Liver (tissue), 9 donors: ENCODE data around the gene CD163L1. TPM values are rescaled to one million over a fixed set of nuclear protein-coding genes. Genes with fewer than 3 reads are reported as not detected.

Experiments used
- DNase-seq: peaks from one replicate; pipeline ENCODE4 v3.0.0-alpha.2; 2017; ENCODE audit warnings: low spot score
- H3K27ac ChIP-seq, 2 donors: one replicate each; pipeline ENCODE4 v1.7.0; 2013; ENCODE audit warnings: inconsistent platforms in 2 of 2, low read length in 2 of 2, control low read depth in 1 of 2, low read depth in 1 of 2, mild to moderate bottlenecking in 1 of 2
- H3K27me3 ChIP-seq, 4 donors: one replicate each; pipeline versions ENCODE4 v1.6.1 to v1.7.0; 2013; ENCODE audit warnings: low read length in 3 of 4, inconsistent platforms in 1 of 4, mild to moderate bottlenecking in 1 of 4, moderate library complexity in 1 of 4; ENCODE audit not compliant: control insufficient read depth in 4 of 4, insufficient read depth in 4 of 4
- H3K36me3 ChIP-seq, 4 donors: one replicate each; pipeline versions ENCODE4 v1.6.1 to v1.7.0; 2013; ENCODE audit warnings: low read length in 3 of 4, mild to moderate bottlenecking in 3 of 4, low read depth in 1 of 4, moderate library complexity in 1 of 4; ENCODE audit not compliant: control insufficient read depth in 4 of 4, insufficient read depth in 3 of 4
- H3K4me1 ChIP-seq, 4 donors: one replicate each; pipeline versions ENCODE4 v1.6.1 to v1.7.0; 2013; ENCODE audit warnings: low read length in 3 of 4, mild to moderate bottlenecking in 3 of 4, moderate library complexity in 1 of 4; ENCODE audit not compliant: control insufficient read depth in 4 of 4, insufficient read depth in 4 of 4
- H3K4me3 ChIP-seq, 3 donors: one replicate each; pipeline versions ENCODE4 v1.6.1 to v1.7.0; 2013; ENCODE audit warnings: low read length in 3 of 3, control low read depth in 1 of 3, low read depth in 1 of 3, mild to moderate bottlenecking in 1 of 3
- H3K9ac ChIP-seq, 2 donors: one replicate each; pipeline ENCODE4 v1.7.0; 2013; ENCODE audit warnings: low read length in 2 of 2, mild to moderate bottlenecking in 2 of 2, moderate library complexity in 2 of 2, control low read depth in 1 of 2, low read depth in 1 of 2
- H3K9me3 ChIP-seq, 4 donors: one replicate each; pipeline versions ENCODE4 v1.6.1 to v1.7.0; 2013; ENCODE audit warnings: low read length in 3 of 4; ENCODE audit not compliant: control insufficient read depth in 4 of 4
- EGR1 ChIP-seq, 2 donors: IDR thresholded peaks; 2 replicates each; pipeline ENCODE4 v1.6.1; 2016 to 2018; ENCODE audit warnings: antibody characterized with exemption in 2 of 2, low read depth in 2 of 2
- FOXA1 ChIP-seq: IDR thresholded peaks from 2 replicates; pipeline ENCODE4 v1.6.1; 2016; ENCODE audit warnings: antibody characterized with exemption
- HNF4G ChIP-seq: IDR thresholded peaks from 2 replicates; pipeline ENCODE4 v1.6.1; 2016; ENCODE audit warnings: antibody characterized with exemption
- JUND ChIP-seq, 2 donors: IDR thresholded peaks; 2 replicates each; pipeline ENCODE4 v1.6.1; 2016; ENCODE audit warnings: antibody characterized with exemption in 2 of 2
- NR2F2 ChIP-seq: IDR thresholded peaks from 2 replicates; pipeline ENCODE4 v1.6.1; 2016; ENCODE audit warnings: antibody characterized with exemption
- RXRA ChIP-seq, 2 donors: IDR thresholded peaks; 2 replicates each; pipeline ENCODE4 v1.6.1; 2017 to 2018; ENCODE audit warnings: antibody characterized with exemption in 2 of 2, mild to moderate bottlenecking in 1 of 2
- SP1 ChIP-seq: IDR thresholded peaks from 2 replicates; pipeline ENCODE4 v1.6.1; 2018; ENCODE audit warnings: antibody characterized with exemption, mild to moderate bottlenecking
- YY1 ChIP-seq: IDR thresholded peaks from 2 replicates; pipeline ENCODE4 v1.6.1; 2016; ENCODE audit warnings: antibody characterized with exemption, mild to moderate bottlenecking
- WGBS: extraction: QIAGEN DNeasy Blood & Tissue Kit; methylation state at CpG from one replicate; pipeline ENCODE4 v1.1.7; 2013; 5-methylcytosine and 5-hydroxymethylcytosine counted together
- polyA plus RNA-seq, 2 donors: library from polyadenylated mRNA; stranded (reverse) in 1 of 2; unstranded in 1 of 2; fragments of 200-250 nt in 1 of 2; fragments of >200 nt in 1 of 2; fragmentation: Nextera tagmentation in 1 of 2; extraction: Ambion mirVana in 1 of 2; gene quantifications; one replicate each; pipeline versions ENCODE4 v1.2.1 to v1.2.3, GENCODE V29; 2013 to 2015
- total RNA-seq, 2 donors: library from RNA; depleted of rRNA; stranded (reverse); fragments of >200 nt; gene quantifications; one replicate each; pipeline ENCODE4 v1.2.3, GENCODE V29; 2014
- TF ChIP-seq, protein P1 (sequence below): IDR thresholded peaks from 2 replicates; pipeline ENCODE4 v1.6.1; 2016; ENCODE audit warnings: antibody characterized with exemption
- TF ChIP-seq, protein P2 (sequence below): IDR thresholded peaks from 2 replicates; pipeline ENCODE4 v1.6.1; 2016; ENCODE audit warnings: antibody characterized with exemption
- TF ChIP-seq, protein P3 (sequence below): IDR thresholded peaks from 2 replicates; pipeline ENCODE4 v1.6.1; 2016; ENCODE audit warnings: antibody characterized with exemption, mild to moderate bottlenecking
- TF ChIP-seq, protein P4 (sequence below): IDR thresholded peaks from 2 replicates; pipeline ENCODE4 v1.6.1; 2016; ENCODE audit warnings: antibody characterized with exemption
- TF ChIP-seq, protein P5 (sequence below): fragments of 150-350 bp; IDR thresholded peaks from 2 replicates; pipeline ENCODE4 v1.5.1; 2017; ENCODE audit warnings: improper control_type of control experiment, low read depth, low read length; ENCODE audit not compliant: missing input control
- donor health status: healthy.
- donor health status: healthy.
- donor health status: healthy.
- donor health status: healthy.
- donor health status: healthy.

CD163L1 gene
- total and polyA plus RNA-seq, 4 donors, result 0.31 to 8.4 (median 1.1) TPM

DNA sequence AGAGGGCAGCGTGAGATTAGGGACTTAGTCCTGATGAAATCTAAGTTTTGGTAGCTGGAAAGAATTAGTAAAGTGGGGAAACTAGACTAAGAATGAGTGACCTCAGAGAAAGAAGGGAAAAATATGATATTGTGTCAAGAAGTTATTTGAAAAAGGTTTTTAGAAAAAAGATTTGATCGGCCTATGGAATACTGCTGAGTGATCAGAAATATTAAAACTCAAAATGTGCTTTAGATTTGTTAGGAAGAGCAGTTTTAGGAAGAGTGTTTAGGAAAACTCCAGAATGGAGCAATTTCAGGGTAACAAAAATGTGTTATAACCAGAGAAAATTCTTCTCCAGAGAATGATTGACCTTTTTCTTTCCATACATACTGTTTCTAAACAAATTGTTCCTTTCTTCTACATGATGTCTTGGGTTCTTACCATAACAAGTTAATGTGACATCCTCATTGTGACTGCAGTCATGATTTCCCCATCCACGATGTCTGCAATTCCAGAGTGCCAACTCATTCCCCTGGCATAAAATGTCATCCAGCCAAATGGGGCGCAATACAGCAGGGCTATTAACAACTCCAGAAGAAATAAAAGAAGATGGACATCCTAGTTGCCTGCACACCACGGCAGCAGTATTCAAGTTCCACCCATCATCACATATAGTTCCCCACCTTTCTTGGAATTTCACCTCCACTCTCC is 11.8 kb downstream of the CD163L1 start:
- no peak for DNase-seq
- Histone ChIP-seq H3K36me3 (no peaks in the 10 kb centered on the region), H3K27me3 (no peaks in the 10 kb centered on the region), H3K4me1 (no peaks in the 10 kb centered on the region), H3K4me3 (no peak overlapping the region), H3K27ac (no peak overlapping the region), H3K9me3 (no peaks in the 10 kb centered on the region), H3K9ac (no peak overlapping the region)
- TF ChIP-seq, protein P1, sequence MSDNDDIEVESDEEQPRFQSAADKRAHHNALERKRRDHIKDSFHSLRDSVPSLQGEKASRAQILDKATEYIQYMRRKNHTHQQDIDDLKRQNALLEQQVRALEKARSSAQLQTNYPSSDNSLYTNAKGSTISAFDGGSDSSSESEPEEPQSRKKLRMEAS, result no peak
- TF ChIP-seq YY1 (no peak), FOXA1 (no peak), NR2F2 (no peak)
- TF ChIP-seq, protein P2, sequence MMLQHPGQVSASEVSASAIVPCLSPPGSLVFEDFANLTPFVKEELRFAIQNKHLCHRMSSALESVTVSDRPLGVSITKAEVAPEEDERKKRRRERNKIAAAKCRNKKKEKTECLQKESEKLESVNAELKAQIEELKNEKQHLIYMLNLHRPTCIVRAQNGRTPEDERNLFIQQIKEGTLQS, result no peak
- whole genome bisulfite sequencing, result 84% methylated on average over 5 of the region's 5 CpGs

DNA sequence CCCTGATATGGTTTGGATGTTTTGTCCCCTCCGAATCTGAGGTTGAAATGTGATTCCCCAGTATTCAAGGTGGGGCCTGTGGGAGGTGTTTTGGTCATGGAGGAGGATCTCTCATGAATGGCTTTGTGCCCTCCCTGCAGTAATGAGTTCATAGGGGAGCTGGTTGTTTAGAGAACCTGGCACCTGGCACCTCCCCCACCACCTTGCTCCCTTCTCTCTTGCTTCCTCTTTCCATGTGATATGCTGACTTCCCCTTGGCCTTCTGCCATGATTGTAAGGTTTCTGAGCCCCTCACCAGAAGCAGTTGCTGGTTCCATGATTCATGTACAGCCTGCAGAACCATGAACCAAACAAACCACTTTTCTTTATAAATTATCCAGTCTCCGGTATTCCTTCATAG is 32.6 kb downstream of the CD163L1 start:
- Histone ChIP-seq H3K27ac (no peak overlapping the region), H3K4me3 (no peak overlapping the region), H3K9me3 (no peaks in the 10 kb centered on the region), H3K27me3 (peaks cover 0 to 3% (median 0%) of the 10 kb centered on the region in 4 donors), H3K36me3 (no peaks in the 10 kb centered on the region), H3K4me1 (no peaks in the 10 kb centered on the region), H3K9ac (no peak overlapping the region)
- TF ChIP-seq JUND (IDR thresholded peaks at IDR 0.05), result no peak
- TF ChIP-seq RXRA (IDR thresholded peaks at IDR 0.05), result no peak
- TF ChIP-seq, protein P2, result no peak
- TF ChIP-seq, protein P3, sequence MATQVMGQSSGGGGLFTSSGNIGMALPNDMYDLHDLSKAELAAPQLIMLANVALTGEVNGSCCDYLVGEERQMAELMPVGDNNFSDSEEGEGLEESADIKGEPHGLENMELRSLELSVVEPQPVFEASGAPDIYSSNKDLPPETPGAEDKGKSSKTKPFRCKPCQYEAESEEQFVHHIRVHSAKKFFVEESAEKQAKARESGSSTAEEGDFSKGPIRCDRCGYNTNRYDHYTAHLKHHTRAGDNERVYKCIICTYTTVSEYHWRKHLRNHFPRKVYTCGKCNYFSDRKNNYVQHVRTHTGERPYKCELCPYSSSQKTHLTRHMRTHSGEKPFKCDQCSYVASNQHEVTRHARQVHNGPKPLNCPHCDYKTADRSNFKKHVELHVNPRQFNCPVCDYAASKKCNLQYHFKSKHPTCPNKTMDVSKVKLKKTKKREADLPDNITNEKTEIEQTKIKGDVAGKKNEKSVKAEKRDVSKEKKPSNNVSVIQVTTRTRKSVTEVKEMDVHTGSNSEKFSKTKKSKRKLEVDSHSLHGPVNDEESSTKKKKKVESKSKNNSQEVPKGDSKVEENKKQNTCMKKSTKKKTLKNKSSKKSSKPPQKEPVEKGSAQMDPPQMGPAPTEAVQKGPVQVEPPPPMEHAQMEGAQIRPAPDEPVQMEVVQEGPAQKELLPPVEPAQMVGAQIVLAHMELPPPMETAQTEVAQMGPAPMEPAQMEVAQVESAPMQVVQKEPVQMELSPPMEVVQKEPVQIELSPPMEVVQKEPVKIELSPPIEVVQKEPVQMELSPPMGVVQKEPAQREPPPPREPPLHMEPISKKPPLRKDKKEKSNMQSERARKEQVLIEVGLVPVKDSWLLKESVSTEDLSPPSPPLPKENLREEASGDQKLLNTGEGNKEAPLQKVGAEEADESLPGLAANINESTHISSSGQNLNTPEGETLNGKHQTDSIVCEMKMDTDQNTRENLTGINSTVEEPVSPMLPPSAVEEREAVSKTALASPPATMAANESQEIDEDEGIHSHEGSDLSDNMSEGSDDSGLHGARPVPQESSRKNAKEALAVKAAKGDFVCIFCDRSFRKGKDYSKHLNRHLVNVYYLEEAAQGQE, result no peak
- no peak for TF ChIP-seq FOXA1
- no peak for TF ChIP-seq EGR1 (IDR thresholded peaks at IDR 0.05; ENCODE audit: low read depth in 2 of 2)
- no peak for TF ChIP-seq SP1
- TF ChIP-seq NR2F2, result no peak
- TF ChIP-seq, protein P1, result no peak
- TF ChIP-seq, protein P4, sequence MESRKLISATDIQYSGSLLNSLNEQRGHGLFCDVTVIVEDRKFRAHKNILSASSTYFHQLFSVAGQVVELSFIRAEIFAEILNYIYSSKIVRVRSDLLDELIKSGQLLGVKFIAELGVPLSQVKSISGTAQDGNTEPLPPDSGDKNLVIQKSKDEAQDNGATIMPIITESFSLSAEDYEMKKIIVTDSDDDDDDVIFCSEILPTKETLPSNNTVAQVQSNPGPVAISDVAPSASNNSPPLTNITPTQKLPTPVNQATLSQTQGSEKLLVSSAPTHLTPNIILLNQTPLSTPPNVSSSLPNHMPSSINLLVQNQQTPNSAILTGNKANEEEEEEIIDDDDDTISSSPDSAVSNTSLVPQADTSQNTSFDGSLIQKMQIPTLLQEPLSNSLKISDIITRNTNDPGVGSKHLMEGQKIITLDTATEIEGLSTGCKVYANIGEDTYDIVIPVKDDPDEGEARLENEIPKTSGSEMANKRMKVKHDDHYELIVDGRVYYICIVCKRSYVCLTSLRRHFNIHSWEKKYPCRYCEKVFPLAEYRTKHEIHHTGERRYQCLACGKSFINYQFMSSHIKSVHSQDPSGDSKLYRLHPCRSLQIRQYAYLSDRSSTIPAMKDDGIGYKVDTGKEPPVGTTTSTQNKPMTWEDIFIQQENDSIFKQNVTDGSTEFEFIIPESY, result no peak
- TF ChIP-seq, protein P5, sequence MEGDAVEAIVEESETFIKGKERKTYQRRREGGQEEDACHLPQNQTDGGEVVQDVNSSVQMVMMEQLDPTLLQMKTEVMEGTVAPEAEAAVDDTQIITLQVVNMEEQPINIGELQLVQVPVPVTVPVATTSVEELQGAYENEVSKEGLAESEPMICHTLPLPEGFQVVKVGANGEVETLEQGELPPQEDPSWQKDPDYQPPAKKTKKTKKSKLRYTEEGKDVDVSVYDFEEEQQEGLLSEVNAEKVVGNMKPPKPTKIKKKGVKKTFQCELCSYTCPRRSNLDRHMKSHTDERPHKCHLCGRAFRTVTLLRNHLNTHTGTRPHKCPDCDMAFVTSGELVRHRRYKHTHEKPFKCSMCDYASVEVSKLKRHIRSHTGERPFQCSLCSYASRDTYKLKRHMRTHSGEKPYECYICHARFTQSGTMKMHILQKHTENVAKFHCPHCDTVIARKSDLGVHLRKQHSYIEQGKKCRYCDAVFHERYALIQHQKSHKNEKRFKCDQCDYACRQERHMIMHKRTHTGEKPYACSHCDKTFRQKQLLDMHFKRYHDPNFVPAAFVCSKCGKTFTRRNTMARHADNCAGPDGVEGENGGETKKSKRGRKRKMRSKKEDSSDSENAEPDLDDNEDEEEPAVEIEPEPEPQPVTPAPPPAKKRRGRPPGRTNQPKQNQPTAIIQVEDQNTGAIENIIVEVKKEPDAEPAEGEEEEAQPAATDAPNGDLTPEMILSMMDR, result no peak
- TF ChIP-seq HNF4G, result no peak
- WGBS, result 86% methylated on average over 2 of the region's 2 CpGs
- DNase-seq, result no peak
